ENCODE data around the gene CFAP97D2. TPM values are rescaled to one million over a fixed set of nuclear protein-coding genes. Genes with fewer than 3 reads are reported as not detected.

Gene CFAP97D2
- polyA plus RNA-seq, 1 of the 3 experiments (the other 2 are of a cell fraction): not detected

- TF ChIP-seq MAX (IDR thresholded peaks at IDR 0.05; ENCODE audit: low read depth) (no peak), RXRA (IDR thresholded peaks at IDR 0.05; ENCODE audit: borderline replicate concordance, low read depth) (no peak), NRF1 (IDR thresholded peaks at IDR 0.05; ENCODE audit: low read depth, low read length) (no peak), USF1 (IDR thresholded peaks at IDR 0.05; ENCODE audit: borderline replicate concordance, low read depth) (no peak), FOXM1 (IDR thresholded peaks at IDR 0.05; ENCODE audit: low read depth) (no peak), CTCF (IDR thresholded peaks at IDR 0.05) (no peak), EZH2phosphoT487 (IDR thresholded peaks at IDR 0.05; ENCODE audit: borderline replicate concordance, low read depth) (no peak), CHD2 (IDR thresholded peaks at IDR 0.05; ENCODE audit: low read length, partially characterized antibody) (no peak), IRF3 (IDR thresholded peaks at IDR 0.05; ENCODE audit: low read depth, low read length) (no peak), NFIC (IDR thresholded peaks at IDR 0.05; ENCODE audit: borderline replicate concordance) (no peak)
- no peaks in the 10 kb centered on the region for H3K27me3 ChIP-seq (ENCODE audit: insufficient read depth)
- POLR2A ChIA-PET: interaction anchor here (0.9 kb wide), 1 partner anchor 20 kb away, joined by 3 read pairs; no protein-coding TSS in a partner anchor
- no peaks in the 10 kb centered on the region for H3K9me3 ChIP-seq
- H4K20me1 ChIP-seq (ENCODE audit: insufficient read depth): no peaks in the 10 kb centered on the region
- no peaks in the 10 kb centered on the region for H3F3A ChIP-seq (replicated peaks; ENCODE audit: insufficient read depth)
- no peaks in the 10 kb centered on the region for H3K4me1 ChIP-seq (ENCODE audit: control insufficient read depth in 1 of 2, insufficient read depth in 2 of 2, low read depth in 1 of 2, low read length in 1 of 2)
- no peaks in the 10 kb centered on the region for H3K79me2 ChIP-seq (ENCODE audit: insufficient read depth)
- CTCF ChIA-PET: no interaction called here
- no peak overlapping the region for H3K9ac ChIP-seq
- no peak overlapping the region for H3K4me3 ChIP-seq (ENCODE audit: low read depth in 2 of 2, low read length in 1 of 2)
- H3K9me2 ChIP-seq: no peaks in the 10 kb centered on the region
- DNase-seq: no peak
- no peak overlapping the region for H2AFZ ChIP-seq (ENCODE audit: low read depth)
- no peak overlapping the region for H3K27ac ChIP-seq (ENCODE audit: low read depth in 2 of 2, low read length in 1 of 2)
- H3K36me3 ChIP-seq (replicated peaks in 1 of 2; ENCODE audit: control insufficient read depth in 1 of 2, insufficient read depth in 2 of 2, low read length in 1 of 2): no peaks in the 10 kb centered on the region
- WGBS (ENCODE audit: low lambda C conversion rate): 86% methylated on average over 25 of the region's 28 CpGs
- no peak overlapping the region for H3K4me2 ChIP-seq
Measured at GRCh38 chr13:114151565-114152284, 27.3 kb upstream of the CFAP97D2 start.

GRCh38 chr13:114152285-114152645 is 26.8 kb upstream of the CFAP97D2 start:
- Histone ChIP-seq H3F3A (replicated peaks; ENCODE audit: insufficient read depth) (no peaks in the 10 kb centered on the region), H3K27ac (ENCODE audit: low read depth in 2 of 2, low read length in 1 of 2) (no peak overlapping the region), H4K20me1 (ENCODE audit: insufficient read depth) (no peaks in the 10 kb centered on the region), H3K4me3 (ENCODE audit: low read depth in 2 of 2, low read length in 1 of 2) (no peak overlapping the region), H3K9ac (no peak overlapping the region), H3K9me3 (no peaks in the 10 kb centered on the region), H3K36me3 (replicated peaks in 1 of 2; ENCODE audit: control insufficient read depth in 1 of 2, insufficient read depth in 2 of 2, low read length in 1 of 2) (no peaks in the 10 kb centered on the region), H3K27me3 (ENCODE audit: insufficient read depth) (no peaks in the 10 kb centered on the region), H3K4me2 (no peak overlapping the region), H3K4me1 (ENCODE audit: control insufficient read depth in 1 of 2, insufficient read depth in 2 of 2, low read depth in 1 of 2, low read length in 1 of 2) (no peaks in the 10 kb centered on the region), H3K9me2 (no peaks in the 10 kb centered on the region), H3K79me2 (ENCODE audit: insufficient read depth) (no peaks in the 10 kb centered on the region), H2AFZ (ENCODE audit: low read depth) (no peak overlapping the region)
- POLR2A ChIA-PET: interaction anchor here (0.9 kb wide), 1 partner anchor 21 kb away, joined by 3 read pairs; no protein-coding TSS in a partner anchor
- 72% methylated on average over 7 of the region's 7 CpGs for WGBS (ENCODE audit: low lambda C conversion rate)
- no peak for DNase-seq
- TF ChIP-seq TEAD4 (IDR thresholded peaks at IDR 0.05; ENCODE audit: borderline replicate concordance, insufficient read depth): no peak
- no peak for TF ChIP-seq JUND (IDR thresholded peaks at IDR 0.05)
- TF ChIP-seq FOXJ3 (CRISPR knock-in tag; IDR thresholded peaks at IDR 0.05): no peak
- TF ChIP-seq RFX5 (IDR thresholded peaks at IDR 0.05; ENCODE audit: low read length): no peak
- TF ChIP-seq RAD21 (IDR thresholded peaks at IDR 0.05; ENCODE audit: low read length): no peak
- TF ChIP-seq EP300 (IDR thresholded peaks at IDR 0.05; ENCODE audit: borderline replicate concordance in 1 of 2, low read depth in 1 of 2, low read length in 1 of 2): no peak
- TF ChIP-seq CHD2 (IDR thresholded peaks at IDR 0.05; ENCODE audit: low read length, partially characterized antibody): no peak
- TF ChIP-seq RCOR1 (IDR thresholded peaks at IDR 0.05; ENCODE audit: low read length): no peak
- CTCF ChIA-PET: no interaction called here
